ENCODE results near the gene ZNF746.

The ZNF746 gene

GRCh38 chr7:149489391-149490024 lies 8.1 kb downstream of the ZNF746 start:
- DNase-seq, result no peak

- DNase-seq, result no peak
Observed at GRCh38 chr7:149479568-149479967, 18.0 kb downstream of the ZNF746 start.

- DNase-seq, result no peak
Observed at GRCh38 chr7:149478754-149479153, 18.9 kb downstream of the ZNF746 start.

GRCh38 chr7:149477494-149478443 lies 19.8 kb downstream of the ZNF746 start:
- DNase-seq, result no peak

GRCh38 chr7:149476791-149477190 lies 20.8 kb downstream of the ZNF746 start:
- DNase-seq, result no peak

GRCh38 chr7:149475121-149476045 lies 22.2 kb downstream of the ZNF746 start:
- no peak for DNase-seq

- DNase-seq, result no peak
Observed at GRCh38 chr7:149474309-149475120, 23.1 kb downstream of the ZNF746 start.

- no peak for DNase-seq
Observed at GRCh38 chr7:149473251-149473650, 24.4 kb downstream of the ZNF746 start.

- DNase-seq, result no peak
Observed at GRCh38 chr7:149471289-149471953, 26.2 kb downstream of the ZNF746 start.

- DNase-seq, result no peak
Observed at GRCh38 chr7:149469806-149470205, 27.8 kb downstream of the ZNF746 start.

GRCh38 chr7:149468208-149468607 lies 29.4 kb downstream of the ZNF746 start:
- no peak for DNase-seq

- no peak for DNase-seq
Observed at GRCh38 chr7:149467321-149467859, 30.2 kb downstream of the ZNF746 start.

- DNase-seq, result no peak
Observed at GRCh38 chr7:149466364-149466763, 31.2 kb downstream of the ZNF746 start.

- DNase-seq, result no peak
Observed at GRCh38 chr7:149463500-149464161, 34.0 kb downstream of the ZNF746 start.

- DNase-seq, result no peak
Observed at GRCh38 chr7:149462101-149462520, 35.5 kb downstream of the ZNF746 start.

- DNase-seq, result peak; percentile 38
Observed at GRCh38 chr7:149460493-149461277, 36.9 kb downstream of the ZNF746 start, which contains the start of gene ZNF777. TSS of gene ZNF777 (minus strand) at chr7:149461062. CDS start at chr7:149456022, 5,040 bp downstream.

GRCh38 chr7:149459540-149460452 lies 37.8 kb downstream of the ZNF746 start:
- DNase-seq, result no peak

GRCh38 chr7:149459201-149459539 lies 38.4 kb downstream of the ZNF746 start:
- DNase-seq, result no peak

GRCh38 chr7:149458235-149458634 lies 39.4 kb downstream of the ZNF746 start:
- no peak for DNase-seq

Measured in NCI-H2081 treated with DMSO at 0.1 percent for 48 hours (cell line).